ENCODE data around the gene MAD1L1. TPM values are rescaled to one million over a fixed set of nuclear protein-coding genes. Genes with fewer than 3 reads are reported as not detected.

Gene MAD1L1
- total and polyA plus RNA-seq, 2 of the 8 experiments (the other 6 are each of a cell fraction or from before 2014, with no cell fraction given) = 40.4 to 44.6 TPM

DNA sequence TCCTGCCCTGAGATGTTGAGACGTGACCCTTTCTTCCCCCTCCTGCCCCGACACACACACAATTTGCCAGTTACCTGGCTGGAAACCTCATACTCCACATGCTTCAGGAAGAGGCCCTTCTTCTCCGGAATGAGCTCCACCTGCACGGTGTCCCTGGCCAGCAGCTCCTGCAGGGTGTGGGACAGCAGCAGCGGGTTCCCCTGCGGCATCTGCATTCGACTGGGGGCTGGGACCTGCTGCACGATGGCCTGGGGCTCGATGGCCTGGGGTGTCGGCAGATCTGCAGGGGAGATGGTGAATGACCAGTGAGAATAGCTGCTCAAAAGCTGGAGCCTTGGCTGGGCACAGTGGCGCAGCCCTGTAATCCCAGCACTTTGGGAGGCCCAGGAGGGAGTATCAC, 45.3 kb upstream of the MAD1L1 start:
- Histone ChIP-seq H3K56ac (replicated peaks; ENCODE audit: insufficient read length, low read depth, low read length) (no peak overlapping the region), H3K23me2 (ENCODE audit: low read depth, low read length) (no peaks in the 10 kb centered on the region), H3K4me1 (replicated peaks in 1 of 4; ENCODE audit: control insufficient read depth in 3 of 4, insufficient read depth in 4 of 4, low read length in 3 of 4) (peaks cover 0 to 7% (median 2%) of the 10 kb centered on the region in 4 experiments; a peak in 2 of 7 replicates), H4K5ac (ENCODE audit: insufficient read length, low read depth, low read length) (no peak overlapping the region), H3K23ac (ENCODE audit: insufficient read length) (no peak overlapping the region), H4K91ac (replicated peaks; ENCODE audit: insufficient read length, low read length) (no peak overlapping the region), H3K4ac (replicated peaks; ENCODE audit: insufficient read length, low read depth, low read length) (no peak overlapping the region), H3K9me3 (ENCODE audit: insufficient read depth in 2 of 2, low read depth in 1 of 2, low read length in 1 of 2) (no peaks in the 10 kb centered on the region), H3K79me2 (ENCODE audit: control insufficient read depth in 1 of 2, insufficient read depth in 2 of 2, low read length in 2 of 2) (peaks cover 0 to 15% of the 10 kb centered on the region in 2 experiments; a peak in 1 of 4 replicates), H2AFZ (ENCODE audit: low read length) (no peak overlapping the region), H2BK20ac (ENCODE audit: low read length) (no peak overlapping the region), H3K79me1 (ENCODE audit: low read depth, low read length) (no peaks in the 10 kb centered on the region; the same call in 1 of the 2 replicates), H2BK15ac (ENCODE audit: low read length) (no peak overlapping the region), H2BK120ac (replicated peaks; ENCODE audit: low read depth, low read length) (no peak overlapping the region), H4K8ac (ENCODE audit: extremely low read depth, insufficient read depth, low read length) (no peak overlapping the region; the same call in 1 of the 2 replicates), H3K14ac (ENCODE audit: insufficient read length) (no peak overlapping the region), H3K4me3 (ENCODE audit: extremely low read depth in 1 of 4, insufficient read depth in 2 of 4, low read depth in 3 of 4, low read length in 4 of 4) (no peak overlapping the region), H3K27ac (ENCODE audit: low read depth, low read length) (no peak overlapping the region), H3K9ac (replicated peaks in 1 of 4; ENCODE audit: extremely low read depth in 1 of 4, low read depth in 3 of 4, low read length in 3 of 4) (no peak overlapping the region), H3K4me2 (ENCODE audit: insufficient read depth in 1 of 2, low read depth in 2 of 2, low read length in 2 of 2) (no peak overlapping the region), H2BK5ac (ENCODE audit: low read depth, low read length) (no peak overlapping the region), H2AK5ac (ENCODE audit: low read depth, low read length) (no peak overlapping the region), H3K36me3 (ENCODE audit: control insufficient read depth in 2 of 4, insufficient read depth in 4 of 4, low read length in 3 of 4) (peaks cover 0 to 4% (median 0%) of the 10 kb centered on the region in 4 experiments; a peak in 1 of 8 replicates), H3K18ac (ENCODE audit: extremely low read depth, low read length) (no peak overlapping the region), H2BK12ac (ENCODE audit: low read depth, low read length) (no peak overlapping the region), H3K27me3 (replicated peaks in 1 of 4; ENCODE audit: control insufficient read depth in 3 of 4, extremely low read depth in 1 of 4, insufficient read depth in 3 of 4, low read length in 3 of 4) (no peaks in the 10 kb centered on the region), H4K20me1 (replicated peaks in 1 of 2; ENCODE audit: control insufficient read depth in 1 of 2, insufficient read depth in 2 of 2, low read length in 2 of 2) (peaks cover 2 to 3% of the 10 kb centered on the region in 2 experiments)
- FAIRE-seq (no peak), DNase-seq (ENCODE audit: low read depth in 1 of 2, low spot score in 2 of 2) (no peak)
- WGBS, 2 experiments (ENCODE audit: extremely low coverage in 1 of 2, insufficient coverage in 1 of 2, insufficient read length in 1 of 2, insufficient replicate concordance in 2 of 2, low coverage in 1 of 2, low lambda C conversion rate in 2 of 2, missing lambda C conversion rate in 1 of 2) = 92% methylated on average over 11 of the region's 11 CpGs; no CpG with 5 or more reads in 1 of the 2 experiments
- POLR2A ChIA-PET (ENCODE audit: partially characterized antibody) = no interaction called here
- CTCF ChIA-PET (ENCODE audit: partially characterized antibody) = no interaction called here
- TF ChIP-seq GTF2F1 (IDR thresholded peaks at IDR 0.05; ENCODE audit: borderline replicate concordance, low read depth, low read length) (no peak), RAD21 (IDR thresholded peaks at IDR 0.05 in 1 of 2, conservative IDR thresholded peaks at IDR 0.05 in 1 of 2; ENCODE audit: low read depth in 2 of 2, low read length in 2 of 2) (no peak), CHD2 (IDR thresholded peaks at IDR 0.05; ENCODE audit: low read length) (no peak), RXRA (IDR thresholded peaks at IDR 0.05; ENCODE audit: insufficient read depth, low read depth, low read length) (no peak), EGR1 (IDR thresholded peaks at IDR 0.05; ENCODE audit: borderline replicate concordance, low read depth, low read length) (no peak), JUN (IDR thresholded peaks at IDR 0.05; ENCODE audit: low read depth, low read length) (no peak), CBX5 (IDR thresholded peaks at IDR 0.05; ENCODE audit: low read depth, low read length) (no peak), TAF1 (IDR thresholded peaks at IDR 0.05; ENCODE audit: low read depth, low read length) (no peak), EP300 (IDR thresholded peaks at IDR 0.05; ENCODE audit: borderline replicate concordance in 1 of 2, low read depth in 2 of 2, low read length in 2 of 2) (no peak), GABPA (IDR thresholded peaks at IDR 0.05; ENCODE audit: borderline replicate concordance, insufficient read depth, low read length) (no peak)
- TF ChIP-seq, protein P1, sequence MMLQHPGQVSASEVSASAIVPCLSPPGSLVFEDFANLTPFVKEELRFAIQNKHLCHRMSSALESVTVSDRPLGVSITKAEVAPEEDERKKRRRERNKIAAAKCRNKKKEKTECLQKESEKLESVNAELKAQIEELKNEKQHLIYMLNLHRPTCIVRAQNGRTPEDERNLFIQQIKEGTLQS (IDR thresholded peaks at IDR 0.05; ENCODE audit: insufficient read depth, low read depth, low read length) = no peak
